ENCODE results near the gene LRP10.

DNA sequence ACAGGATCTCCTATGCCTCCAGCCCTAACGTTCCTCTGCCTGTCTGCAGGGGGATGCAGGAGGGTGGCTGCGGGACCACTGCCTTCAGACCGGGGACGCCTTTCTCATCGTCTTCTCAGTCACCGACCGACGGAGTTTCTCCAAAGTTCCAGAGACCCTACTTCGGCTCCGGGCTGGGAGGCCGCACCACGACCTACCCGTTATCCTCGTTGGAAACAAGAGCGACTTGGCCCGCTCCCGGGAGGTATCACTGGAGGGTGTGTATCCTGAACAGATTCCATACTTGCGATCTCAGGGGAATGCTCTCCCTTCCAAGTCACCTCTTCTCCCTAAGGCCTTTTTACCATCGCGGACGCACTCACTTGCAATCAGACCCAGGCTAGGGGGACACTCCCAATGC is 14.4 kb downstream of the LRP10 start:
- TF ChIP-seq POLR2A (IDR thresholded peaks at IDR 0.05; ENCODE audit: low read depth, low read length) = no peak
- no peak for TF ChIP-seq TAF1 (IDR thresholded peaks at IDR 0.05; ENCODE audit: low read depth, low read length)
- TF ChIP-seq POU2F2 (IDR thresholded peaks at IDR 0.05; ENCODE audit: low read depth, low read length) = no peak
- no peak for TF ChIP-seq POLR2AphosphoS5 (IDR thresholded peaks at IDR 0.05; ENCODE audit: low read depth, low read length)
